ENCODE measurements around the gene PCOLCE2.

GRCh38 chr3:142929890-142930289, 41.0 kb upstream of the PCOLCE2 start:
- no peak for TF ChIP-seq CTCF (IDR thresholded peaks at IDR 0.05)
- TF ChIP-seq POLR2A (IDR thresholded peaks at IDR 0.05): no peak
- no peak for TF ChIP-seq POLR2AphosphoS5 (IDR thresholded peaks at IDR 0.05)

Measured in breast epithelium (tissue), 3 donors.